SK-N-MC (cell line): ENCODE results near the gene DPY19L1.
"Not testable (repeated sequence)": the region's sequence is repeated elsewhere in the genome, so short reads cannot be mapped to it uniquely, and the experiment has no call there.

Experiments used
- EZH2 ChIP-seq: fragments of 200-600 bp; sonication (generic); IDR thresholded peaks from one replicate; pipeline ENCODE4 v1.6.1; 2017; ENCODE audit warnings: antibody characterized with exemption
- FOXP2 ChIP-seq: optimal IDR thresholded peaks from 2 replicates; pipeline ENCODE3; 2011; ENCODE audit warnings: mild to moderate bottlenecking, moderate library complexity; ENCODE audit not compliant: insufficient read depth; ENCODE audit errors: extremely low read length, control extremely low read depth
- POLR2AphosphoS5 ChIP-seq: IDR thresholded peaks from 2 replicates; pipeline ENCODE4 v1.6.1; 2012; ENCODE audit warnings: mild to moderate bottlenecking, low read depth, low read length, borderline replicate concordance

GRCh38 chr7:34903921-34904320 lies 133.4 kb downstream of the DPY19L1 start:
- not testable (repeated sequence) for TF ChIP-seq POLR2AphosphoS5, EZH2, FOXP2
